ENCODE data around the gene NME3. TPM values are rescaled to one million over a fixed set of nuclear protein-coding genes. Genes with fewer than 3 reads are reported as not detected.

Gene NME3
- total and polyA plus RNA-seq, 2 of the 13 experiments (the other 11 are each of a cell fraction or from before 2014, with no cell fraction given) = 10.4 to 15.9 TPM

DNA sequence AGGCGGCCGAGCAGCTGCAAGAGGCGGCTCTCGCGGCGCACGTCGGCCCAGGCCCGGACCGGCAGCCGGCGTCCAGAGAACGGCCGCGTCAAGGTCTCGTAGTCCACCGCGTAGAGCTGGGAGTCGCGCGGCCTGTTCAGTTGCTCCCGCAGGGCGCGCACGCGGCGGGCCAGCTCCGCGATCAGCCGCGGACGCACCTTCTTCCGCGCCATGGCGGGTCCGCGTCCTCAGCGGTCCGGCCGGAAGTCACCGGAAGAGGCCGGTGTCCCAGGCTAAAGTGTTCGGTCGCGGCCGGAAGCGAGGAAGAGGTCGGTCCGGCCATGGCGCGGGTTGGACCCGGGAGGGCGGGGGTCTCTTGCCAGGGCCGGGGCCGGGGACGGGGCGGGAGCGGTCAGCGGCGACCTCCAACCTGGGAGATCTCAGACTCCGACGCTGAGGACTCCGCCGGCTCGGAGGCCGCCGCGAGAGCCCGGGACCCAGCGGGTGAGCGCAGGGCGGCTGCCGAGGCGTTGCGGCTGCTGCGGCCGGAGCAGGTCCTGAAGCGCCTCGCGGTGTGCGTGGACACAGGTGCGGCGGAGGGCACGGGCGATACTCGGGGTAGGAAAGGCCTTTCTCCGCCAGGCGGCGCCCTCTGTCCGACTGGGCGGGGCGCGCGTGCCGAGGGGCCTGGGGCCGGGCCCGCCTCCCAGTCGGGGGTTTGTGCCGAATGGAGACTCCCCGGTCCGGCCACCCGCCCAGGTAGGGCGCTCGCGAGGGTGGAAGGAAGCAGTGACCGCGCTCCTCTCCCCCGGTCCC, 1.8 kb upstream of the NME3 start, which contains the start of gene MRPS34 (continued):
- TF ChIP-seq POLR2G (IDR thresholded peaks at IDR 0.05; ENCODE audit: low read depth, low read length) (peak; percentile 84), RFX5 (IDR thresholded peaks at IDR 0.05; ENCODE audit: low read depth, low read length) (peak; percentile 41; the same call in 1 of the 2 replicates), TAF1 (CRISPR knock-in tag; IDR thresholded peaks at IDR 0.05) (peak; percentile 99), KAT7 (CRISPR knock-in tag; IDR thresholded peaks at IDR 0.05; ENCODE audit: borderline replicate concordance) (peak; percentile 95; the same call in 1 of the 2 replicates), SMARCE1 (IDR thresholded peaks at IDR 0.05; ENCODE audit: borderline replicate concordance) (no peak), ATF7 (IDR thresholded peaks at IDR 0.05) (no peak), ATF7 (CRISPR knock-in tag; IDR thresholded peaks at IDR 0.05) (no peak), GPN1 (CRISPR knock-in tag; IDR thresholded peaks at IDR 0.05; ENCODE audit: borderline replicate concordance) (0 out of 2 replicates have a peak, but pooled peaks have one; percentile 20), KDM1A (CRISPR knock-in tag; IDR thresholded peaks at IDR 0.05) (no peak), MAF1 (CRISPR knock-in tag; IDR thresholded peaks at IDR 0.05; ENCODE audit: borderline replicate concordance) (no peak; the same call in 1 of the 2 replicates), ZNF781 (CRISPR knock-in tag; IDR thresholded peaks at IDR 0.05; ENCODE audit: borderline replicate concordance, not compliant biosample characterization) (no peak), FOXP1 (IDR thresholded peaks at IDR 0.05) (no peak), FOXP1 (CRISPR knock-in tag; IDR thresholded peaks at IDR 0.05) (no peak), ZNF263 (CRISPR knock-in tag; IDR thresholded peaks at IDR 0.05) (peak; percentile 15; the same call in 1 of the 2 replicates)
- TF ChIP-seq, protein P1, sequence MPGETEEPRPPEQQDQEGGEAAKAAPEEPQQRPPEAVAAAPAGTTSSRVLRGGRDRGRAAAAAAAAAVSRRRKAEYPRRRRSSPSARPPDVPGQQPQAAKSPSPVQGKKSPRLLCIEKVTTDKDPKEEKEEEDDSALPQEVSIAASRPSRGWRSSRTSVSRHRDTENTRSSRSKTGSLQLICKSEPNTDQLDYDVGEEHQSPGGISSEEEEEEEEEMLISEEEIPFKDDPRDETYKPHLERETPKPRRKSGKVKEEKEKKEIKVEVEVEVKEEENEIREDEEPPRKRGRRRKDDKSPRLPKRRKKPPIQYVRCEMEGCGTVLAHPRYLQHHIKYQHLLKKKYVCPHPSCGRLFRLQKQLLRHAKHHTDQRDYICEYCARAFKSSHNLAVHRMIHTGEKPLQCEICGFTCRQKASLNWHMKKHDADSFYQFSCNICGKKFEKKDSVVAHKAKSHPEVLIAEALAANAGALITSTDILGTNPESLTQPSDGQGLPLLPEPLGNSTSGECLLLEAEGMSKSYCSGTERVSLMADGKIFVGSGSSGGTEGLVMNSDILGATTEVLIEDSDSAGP (CRISPR knock-in tag; IDR thresholded peaks at IDR 0.05; ENCODE audit: borderline replicate concordance) = peak; percentile 93
- TF ChIP-seq, protein P2, sequence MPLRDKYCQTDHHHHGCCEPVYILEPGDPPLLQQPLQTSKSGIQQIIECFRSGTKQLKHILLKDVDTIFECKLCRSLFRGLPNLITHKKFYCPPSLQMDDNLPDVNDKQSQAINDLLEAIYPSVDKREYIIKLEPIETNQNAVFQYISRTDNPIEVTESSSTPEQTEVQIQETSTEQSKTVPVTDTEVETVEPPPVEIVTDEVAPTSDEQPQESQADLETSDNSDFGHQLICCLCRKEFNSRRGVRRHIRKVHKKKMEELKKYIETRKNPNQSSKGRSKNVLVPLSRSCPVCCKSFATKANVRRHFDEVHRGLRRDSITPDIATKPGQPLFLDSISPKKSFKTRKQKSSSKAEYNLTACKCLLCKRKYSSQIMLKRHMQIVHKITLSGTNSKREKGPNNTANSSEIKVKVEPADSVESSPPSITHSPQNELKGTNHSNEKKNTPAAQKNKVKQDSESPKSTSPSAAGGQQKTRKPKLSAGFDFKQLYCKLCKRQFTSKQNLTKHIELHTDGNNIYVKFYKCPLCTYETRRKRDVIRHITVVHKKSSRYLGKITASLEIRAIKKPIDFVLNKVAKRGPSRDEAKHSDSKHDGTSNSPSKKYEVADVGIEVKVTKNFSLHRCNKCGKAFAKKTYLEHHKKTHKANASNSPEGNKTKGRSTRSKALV (CRISPR knock-in tag; IDR thresholded peaks at IDR 0.05) = peak; percentile 83; the same call in 1 of the 2 replicates
- TF ChIP-seq, protein P3, sequence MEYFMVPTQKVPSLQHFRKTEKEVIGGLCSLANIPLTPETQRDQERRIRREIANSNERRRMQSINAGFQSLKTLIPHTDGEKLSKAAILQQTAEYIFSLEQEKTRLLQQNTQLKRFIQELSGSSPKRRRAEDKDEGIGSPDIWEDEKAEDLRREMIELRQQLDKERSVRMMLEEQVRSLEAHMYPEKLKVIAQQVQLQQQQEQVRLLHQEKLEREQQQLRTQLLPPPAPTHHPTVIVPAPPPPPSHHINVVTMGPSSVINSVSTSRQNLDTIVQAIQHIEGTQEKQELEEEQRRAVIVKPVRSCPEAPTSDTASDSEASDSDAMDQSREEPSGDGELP (IDR thresholded peaks at IDR 0.05; ENCODE audit: borderline replicate concordance, low read depth) = peak; percentile 6; the same call in 1 of the 2 replicates
- TF ChIP-seq, protein P4, sequence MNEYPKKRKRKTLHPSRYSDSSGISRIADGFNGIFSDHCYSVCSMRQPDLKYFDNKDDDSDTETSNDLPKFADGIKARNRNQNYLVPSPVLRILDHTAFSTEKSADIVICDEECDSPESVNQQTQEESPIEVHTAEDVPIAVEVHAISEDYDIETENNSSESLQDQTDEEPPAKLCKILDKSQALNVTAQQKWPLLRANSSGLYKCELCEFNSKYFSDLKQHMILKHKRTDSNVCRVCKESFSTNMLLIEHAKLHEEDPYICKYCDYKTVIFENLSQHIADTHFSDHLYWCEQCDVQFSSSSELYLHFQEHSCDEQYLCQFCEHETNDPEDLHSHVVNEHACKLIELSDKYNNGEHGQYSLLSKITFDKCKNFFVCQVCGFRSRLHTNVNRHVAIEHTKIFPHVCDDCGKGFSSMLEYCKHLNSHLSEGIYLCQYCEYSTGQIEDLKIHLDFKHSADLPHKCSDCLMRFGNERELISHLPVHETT (CRISPR knock-in tag; conservative IDR thresholded peaks at IDR 0.05) = peak; percentile 87; the same call in 1 of the 2 replicates
- TF ChIP-seq, protein P5, sequence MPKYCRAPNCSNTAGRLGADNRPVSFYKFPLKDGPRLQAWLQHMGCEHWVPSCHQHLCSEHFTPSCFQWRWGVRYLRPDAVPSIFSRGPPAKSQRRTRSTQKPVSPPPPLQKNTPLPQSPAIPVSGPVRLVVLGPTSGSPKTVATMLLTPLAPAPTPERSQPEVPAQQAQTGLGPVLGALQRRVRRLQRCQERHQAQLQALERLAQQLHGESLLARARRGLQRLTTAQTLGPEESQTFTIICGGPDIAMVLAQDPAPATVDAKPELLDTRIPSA (CRISPR knock-in tag; IDR thresholded peaks at IDR 0.05; ENCODE audit: borderline replicate concordance) = no peak
- TF ChIP-seq, protein P6, sequence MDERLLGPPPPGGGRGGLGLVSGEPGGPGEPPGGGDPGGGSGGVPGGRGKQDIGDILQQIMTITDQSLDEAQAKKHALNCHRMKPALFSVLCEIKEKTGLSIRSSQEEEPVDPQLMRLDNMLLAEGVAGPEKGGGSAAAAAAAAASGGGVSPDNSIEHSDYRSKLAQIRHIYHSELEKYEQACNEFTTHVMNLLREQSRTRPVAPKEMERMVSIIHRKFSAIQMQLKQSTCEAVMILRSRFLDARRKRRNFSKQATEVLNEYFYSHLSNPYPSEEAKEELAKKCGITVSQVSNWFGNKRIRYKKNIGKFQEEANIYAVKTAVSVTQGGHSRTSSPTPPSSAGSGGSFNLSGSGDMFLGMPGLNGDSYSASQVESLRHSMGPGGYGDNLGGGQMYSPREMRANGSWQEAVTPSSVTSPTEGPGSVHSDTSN (CRISPR knock-in tag; IDR thresholded peaks at IDR 0.05) = no peak
- TF ChIP-seq, protein P7, sequence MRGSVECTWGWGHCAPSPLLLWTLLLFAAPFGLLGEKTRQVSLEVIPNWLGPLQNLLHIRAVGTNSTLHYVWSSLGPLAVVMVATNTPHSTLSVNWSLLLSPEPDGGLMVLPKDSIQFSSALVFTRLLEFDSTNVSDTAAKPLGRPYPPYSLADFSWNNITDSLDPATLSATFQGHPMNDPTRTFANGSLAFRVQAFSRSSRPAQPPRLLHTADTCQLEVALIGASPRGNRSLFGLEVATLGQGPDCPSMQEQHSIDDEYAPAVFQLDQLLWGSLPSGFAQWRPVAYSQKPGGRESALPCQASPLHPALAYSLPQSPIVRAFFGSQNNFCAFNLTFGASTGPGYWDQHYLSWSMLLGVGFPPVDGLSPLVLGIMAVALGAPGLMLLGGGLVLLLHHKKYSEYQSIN (CRISPR knock-in tag; IDR thresholded peaks at IDR 0.05; ENCODE audit: borderline replicate concordance) = peak; percentile 40; the same call in 1 of the 2 replicates

All from HepG2 (cell line).